Placental epithelial cell (primary cell): ENCODE measurements around the gene MAGT1. TPM values are rescaled to one million over a fixed set of nuclear protein-coding genes. Genes with fewer than 3 reads are reported as not detected.

Experiments
- small RNA-seq: library from RNA; depleted of rRNA; stranded (forward); fragments of <200 nt; gene quantifications from one replicate; pipeline ENCODE3, GENCODE V24; 2012
- total RNA-seq: library from RNA; depleted of rRNA; stranded (reverse); fragments of >200 nt; gene quantifications from 2 replicates; pipeline ENCODE4 v1.2.3, GENCODE V29; 2012

The MAGT1 gene
- total RNA-seq = 57.3 and 103 TPM in 2 replicates

DNA sequence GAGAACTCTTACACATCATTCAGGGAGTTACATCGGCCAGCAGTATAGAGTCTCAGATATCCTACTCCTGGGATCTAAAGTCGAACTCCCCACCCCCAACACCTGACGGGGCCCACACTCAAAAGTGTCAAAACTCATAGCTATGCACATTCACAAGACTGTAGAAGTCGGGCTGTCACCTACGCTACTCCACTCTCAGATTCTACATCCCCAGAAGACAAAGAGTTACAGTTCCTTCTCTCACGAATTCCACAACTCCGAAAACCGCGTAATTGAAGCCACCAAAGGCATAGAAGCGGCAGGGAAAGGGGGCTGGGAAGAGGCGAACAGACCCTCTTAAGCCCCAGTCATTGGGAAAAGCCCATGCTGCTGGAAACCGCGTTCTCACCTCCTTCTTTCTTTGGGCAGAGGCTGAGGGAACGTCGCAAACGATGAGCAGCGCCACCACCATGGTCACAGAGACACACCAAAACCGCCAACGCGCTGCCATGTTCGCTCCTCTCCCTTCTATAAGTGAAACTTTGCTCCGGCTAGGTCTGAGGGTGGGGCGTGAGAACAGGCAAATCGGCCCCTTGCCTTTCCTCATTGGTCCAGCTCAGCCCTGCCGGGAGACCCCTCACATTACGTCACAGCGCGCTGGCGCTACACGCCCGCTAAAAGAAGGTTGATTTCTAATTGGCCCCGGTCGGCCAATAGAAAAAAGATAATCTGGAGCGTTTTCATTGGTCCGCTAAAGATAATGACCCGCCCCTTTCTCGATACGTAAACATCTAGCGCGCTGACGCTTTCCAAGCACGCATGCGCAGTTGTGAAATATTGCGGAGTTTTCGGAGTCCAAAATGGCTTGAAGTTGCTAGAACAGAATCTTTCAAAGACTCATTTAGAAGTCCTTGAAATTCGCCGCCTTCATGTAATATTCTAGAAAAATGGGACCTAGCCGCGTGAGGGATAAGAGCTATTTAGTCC lies at the start of gene MAGT1:
Gene MAGT1, minus strand, starts transcription at position 515 of the 966 bp plus-strand sequence. Its CDS starts 25 bp downstream, at position 490.

DNA sequence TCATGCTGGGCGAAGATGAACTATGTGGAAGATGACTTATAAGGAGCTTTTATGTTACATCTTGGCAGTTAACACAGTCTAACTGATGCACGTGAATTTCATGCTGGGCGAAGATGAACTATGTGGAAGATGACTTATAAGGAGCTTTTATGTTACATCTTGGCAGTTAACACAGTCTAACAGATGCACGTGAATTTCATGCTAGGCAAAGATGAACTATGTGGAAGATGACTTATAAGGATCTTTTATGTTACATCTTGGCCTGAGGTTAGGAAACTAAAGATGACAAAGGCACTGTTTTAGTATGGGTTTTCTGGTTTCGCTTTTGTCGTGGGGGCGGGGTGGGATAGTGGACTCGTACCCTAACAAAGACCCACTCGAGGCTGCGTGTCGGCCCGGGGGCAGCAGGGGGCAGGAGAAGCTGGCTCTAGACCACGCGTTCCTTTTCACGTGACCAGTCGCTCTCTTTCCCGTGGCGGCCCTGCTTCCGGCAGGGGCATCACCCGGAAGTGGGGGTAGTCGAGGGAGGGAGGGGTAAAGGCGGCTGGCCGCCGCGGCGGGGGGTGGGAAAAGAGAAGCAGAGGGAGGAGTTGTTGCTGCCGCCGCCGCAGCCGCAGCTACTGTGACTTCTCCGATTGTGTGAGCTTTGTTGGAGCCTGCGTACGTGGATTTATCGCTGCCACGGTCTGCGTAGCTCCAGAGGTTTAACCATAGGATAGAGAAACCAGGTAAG lies 15.0 kb upstream of the MAGT1 start, which contains the start of gene ATP7A:
Gene ATP7A, plus strand, starts transcription at position 586 of the 733 bp plus-strand sequence. CDS start 60,949 bp downstream, outside the sequence.

DNA sequence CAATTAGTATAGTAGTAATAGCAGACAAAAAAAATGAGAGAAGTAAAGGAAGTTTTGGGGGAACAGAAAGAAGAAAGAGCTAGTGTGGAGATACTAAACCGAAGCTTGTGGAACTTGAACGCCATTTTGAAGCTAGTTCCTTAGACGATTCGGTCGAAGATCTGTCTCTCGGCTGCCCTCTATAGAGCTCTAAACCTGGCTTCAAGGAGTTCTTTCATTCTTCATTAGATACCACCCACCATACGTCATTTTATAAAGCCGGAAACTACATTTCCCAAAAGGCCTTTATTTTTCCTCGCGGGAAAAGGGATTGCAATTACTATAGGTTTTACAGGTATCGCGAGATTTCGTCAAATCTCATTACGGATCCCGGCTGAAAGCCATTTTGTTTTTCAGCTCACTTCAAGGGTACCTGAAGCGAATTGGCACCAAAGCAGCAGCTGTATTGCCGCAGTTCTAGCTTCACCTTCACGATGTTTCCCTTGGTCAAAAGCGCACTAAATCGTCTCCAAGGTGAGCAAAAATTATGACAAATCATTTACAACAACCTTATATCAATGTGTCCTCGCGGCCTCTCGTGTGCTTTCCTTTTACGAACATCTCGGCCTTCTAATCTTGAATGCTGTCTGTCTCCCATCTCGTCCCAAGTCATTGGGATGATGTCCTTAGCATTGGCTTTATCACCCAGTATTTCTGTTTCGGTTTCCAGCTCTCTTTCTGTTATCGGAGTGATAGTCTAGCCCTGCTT lies 4.0 kb upstream of the MAGT1 start, which contains the start of gene COX7B:
Gene COX7B, plus strand, starts transcription at position 388 of the 748 bp plus-strand sequence. Its CDS starts 86 bp downstream, at position 474.

DNA sequence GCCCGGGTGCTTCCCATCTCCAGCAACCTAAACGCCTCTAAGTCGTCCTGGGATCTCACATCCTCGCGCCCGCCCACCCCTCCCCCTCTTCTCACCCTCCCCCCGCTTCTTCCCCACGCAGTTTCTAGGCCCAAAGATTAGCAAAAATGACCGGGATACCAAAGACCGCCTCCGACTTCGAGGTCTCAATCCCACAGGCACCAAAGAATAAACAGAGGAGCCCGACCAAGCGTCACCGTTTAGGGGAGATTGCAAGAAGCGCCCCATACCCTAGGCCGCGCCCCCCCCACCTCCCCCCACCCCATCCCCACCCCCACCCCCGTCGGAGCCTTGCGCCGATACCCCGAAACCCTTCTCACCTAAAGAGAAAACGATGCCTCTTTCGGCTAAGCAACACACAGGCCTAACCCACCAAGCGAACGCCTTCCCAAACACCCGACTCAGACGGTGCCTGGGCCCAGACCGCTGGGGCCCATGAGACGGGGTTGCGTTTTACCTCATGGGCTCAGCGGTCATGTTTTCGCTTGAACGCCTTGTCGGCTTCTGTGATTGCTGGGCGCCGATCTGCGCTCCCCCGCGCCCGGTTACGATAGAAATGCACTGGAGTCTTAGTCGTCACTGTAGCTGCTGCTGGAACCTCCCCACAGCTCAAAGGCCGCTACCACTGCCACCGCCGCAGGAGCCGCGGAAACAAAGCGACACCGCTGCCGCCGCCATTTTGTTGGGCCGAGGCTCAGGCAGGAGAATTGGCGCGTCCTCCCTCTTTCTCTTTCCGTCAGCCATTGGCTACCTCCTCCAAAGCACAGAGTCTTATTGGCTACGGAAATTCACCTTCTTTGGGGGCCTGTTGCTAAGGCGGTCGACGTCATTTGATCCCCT lies 109.5 kb downstream of the MAGT1 start, which contains the start of gene ATRX:
Gene ATRX, minus strand, starts transcription at position 731 of the 879 bp plus-strand sequence. Its CDS starts 215 bp downstream, at position 516.

Small RNA genes lying within 50 kb of the gene (small RNA-seq; reads per million reads assigned to genes)
- gene RN7SL460P = not detected
- gene RNU6-854P = not detected

Other genes with a start within 250 kb of the MAGT1 start
- gene ATRX, start 109.2 kb downstream of the MAGT1 start, total RNA-seq = 67.5 and 68.0 TPM in 2 replicates
- gene COX7B, start 4.0 kb upstream of the MAGT1 start, total RNA-seq = 122 and 222 TPM in 2 replicates
- gene ATP7A, start 15.3 kb upstream of the MAGT1 start, total RNA-seq = 7.3 and 10.2 TPM in 2 replicates
- not detected in 2 replicates for gene PGAM4, start 74.2 kb upstream of the MAGT1 start, total RNA-seq
- 103 and 328 TPM in 2 replicates for gene PGK1, start 208.8 kb upstream of the MAGT1 start, total RNA-seq
- gene TAF9B, start 244.2 kb upstream of the MAGT1 start, total RNA-seq = 23.6 and 27.5 TPM in 2 replicates